Activated CD8-positive, alpha-beta memory T cell treated with anti-CD3 and anti-CD28 coated beads for 48 hours (primary cell): ENCODE measurements around the gene BABAM1.
"Not testable (repeated sequence)": the region's sequence is repeated elsewhere in the genome, so short reads cannot be mapped to it uniquely, and the experiment has no call there.

Experiments used
- DNase-seq, 3 experiments: peaks; one replicate each; pipeline ENCODE4 v3.0.0-alpha.2; 2020; ENCODE audit warnings: low read depth in 2 of 3, low spot score in 2 of 3

BABAM1 gene

GRCh38 chr19:17268754-17269153 lies 1.5 kb downstream of the BABAM1 start:
- DNase-seq: no peak

- DNase-seq: not testable (repeated sequence)
Measured at GRCh38 chr19:17274892-17275291, 7.6 kb downstream of the BABAM1 start.

GRCh38 chr19:17275441-17276175 lies 8.4 kb downstream of the BABAM1 start:
- DNase-seq: no peak

GRCh38 chr19:17279436-17279835 lies 12.2 kb downstream of the BABAM1 start:
- no peak for DNase-seq

GRCh38 chr19:17281391-17282304 lies 14.4 kb downstream of the BABAM1 start, which contains the start of gene ANKLE1:
Gene ANKLE1 (plus strand): TSS chr19:17281901. CDS start chr19:17281921, 20 bp downstream.
- DNase-seq: peak in 2 of 3 experiments; percentile 26 to 30

- peak; percentile 60 to 72 (median 71) for DNase-seq
Measured at GRCh38 chr19:17282488-17283125, 15.4 kb downstream of the BABAM1 start.

- no peak for DNase-seq
Measured at GRCh38 chr19:17283504-17283996, 16.3 kb downstream of the BABAM1 start.

- no peak for DNase-seq
Measured at GRCh38 chr19:17285415-17286135, 18.3 kb downstream of the BABAM1 start.

GRCh38 chr19:17286263-17286662 lies 19.0 kb downstream of the BABAM1 start:
- no peak for DNase-seq

GRCh38 chr19:17286752-17287151 lies 19.5 kb downstream of the BABAM1 start:
- no peak for DNase-seq

- DNase-seq: peak in 1 of 3 experiments; percentile 40
Measured at GRCh38 chr19:17289489-17289888, 22.2 kb downstream of the BABAM1 start.

GRCh38 chr19:17292301-17293074 lies 25.2 kb downstream of the BABAM1 start:
- peak in 2 of 3 experiments; percentile 66 to 81 for DNase-seq

GRCh38 chr19:17293605-17294004 lies 26.4 kb downstream of the BABAM1 start:
- no peak for DNase-seq

GRCh38 chr19:17294051-17294891 lies 27.0 kb downstream of the BABAM1 start:
- DNase-seq: peak; percentile 42 to 50 (median 47)

GRCh38 chr19:17295551-17295950 lies 28.3 kb downstream of the BABAM1 start:
- not testable (repeated sequence) for DNase-seq

GRCh38 chr19:17296273-17296672 lies 29.0 kb downstream of the BABAM1 start:
- DNase-seq: no peak

- no peak for DNase-seq
Measured at GRCh38 chr19:17296976-17297375, 29.7 kb downstream of the BABAM1 start.

- no peak for DNase-seq
Measured at GRCh38 chr19:17300992-17301619, 33.9 kb downstream of the BABAM1 start.
